ENCODE results near the gene SPO11. TPM values are rescaled to one million over a fixed set of nuclear protein-coding genes. Genes with fewer than 3 reads are reported as not detected.

Gene SPO11
- total and polyA plus RNA-seq, 2 of the 4 experiments (the other 2 are of a cell fraction): not detected

DNA sequence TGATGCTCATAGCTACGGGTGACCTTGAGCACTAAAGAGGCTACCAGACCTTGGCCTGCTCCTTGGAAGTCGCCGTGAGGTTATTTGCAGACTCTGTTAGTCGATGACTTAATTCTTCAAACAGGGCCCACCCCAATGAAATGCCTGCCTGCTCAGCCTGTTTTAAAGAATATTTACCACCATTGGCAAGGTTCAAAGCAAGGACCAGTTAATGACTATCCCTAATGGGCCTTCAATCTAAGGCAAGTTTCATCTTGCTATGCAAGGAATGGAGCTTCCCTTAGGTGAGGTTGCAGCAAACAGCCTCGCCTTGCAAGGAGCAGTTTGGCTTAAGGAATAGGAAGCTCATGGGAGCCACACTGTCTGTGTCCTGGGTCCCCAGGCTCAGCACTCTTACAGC, 22.9 kb upstream of the SPO11 start:
- BruUV-seq (replicated peaks): no TSS peak
- no peak overlapping the region for H2BK15ac ChIP-seq (ENCODE audit: low read depth, low read length)
- no peak overlapping the region for H3K4me3 ChIP-seq (ENCODE audit: insufficient read depth, low read depth, low read length)
- no peak overlapping the region for H4K5ac ChIP-seq (ENCODE audit: low read depth, low read length)
- no peak overlapping the region for H3K23ac ChIP-seq (ENCODE audit: low read depth, low read length)
- no peak overlapping the region for H3K9ac ChIP-seq (ENCODE audit: low read depth, low read length)
- H3K4me1 ChIP-seq (ENCODE audit: control insufficient read depth, insufficient read depth, low read length): no peaks in the 10 kb centered on the region
- dilution Hi-C loops (cut with HindIII; ENCODE audit: low sequenced_read_pairs, unreplicated experiment) (no loop called here), in situ Hi-C loops (cut with MboI; ENCODE audit: low sequenced_read_pairs) (no loop called here), intact Hi-C loops (cut with micrococcal nuclease) (no loop called here)
- H3K9me3 ChIP-seq (ENCODE audit: control insufficient read depth, insufficient read depth, low read length): no peaks in the 10 kb centered on the region
- H3K4me2 ChIP-seq (ENCODE audit: low read depth, low read length): no peak overlapping the region
- H3K79me1 ChIP-seq (ENCODE audit: low read depth in 1 of 2, low read length in 2 of 2): no peaks in the 10 kb centered on the region
- no peak overlapping the region for H3K18ac ChIP-seq (ENCODE audit: low read depth, low read length)
- POLR2A ChIA-PET (ENCODE audit: unreplicated experiment): no interaction called here
- H2BK5ac ChIP-seq (ENCODE audit: low read depth, low read length, poor library complexity, severe bottlenecking): no peak overlapping the region
- WGBS, 2 experiments (ENCODE audit: extremely low coverage in 2 of 2, insufficient read length in 1 of 2): 29% methylated on average over 2 of the region's 5 CpGs; no CpG with 5 or more reads in 1 of the 2 experiments
- H2BK120ac ChIP-seq (ENCODE audit: low read depth, low read length): no peak overlapping the region
- no peak overlapping the region for H3K56ac ChIP-seq (ENCODE audit: extremely low read depth, insufficient read depth, low read length)
- no peaks in the 10 kb centered on the region for H3K36me3 ChIP-seq (ENCODE audit: control insufficient read depth, insufficient read depth, low read length)
- H3K14ac ChIP-seq (replicated peaks; ENCODE audit: low read depth, low read length): no peak overlapping the region
- TF ChIP-seq MAZ (IDR thresholded peaks at IDR 0.05; ENCODE audit: borderline replicate concordance, low read depth, low read length) (no peak), CHD1 (IDR thresholded peaks at IDR 0.05; ENCODE audit: low read depth, low read length) (no peak), CEBPB (IDR thresholded peaks at IDR 0.05; ENCODE audit: low read depth, low read length) (no peak)
- TF ChIP-seq, protein P1, sequence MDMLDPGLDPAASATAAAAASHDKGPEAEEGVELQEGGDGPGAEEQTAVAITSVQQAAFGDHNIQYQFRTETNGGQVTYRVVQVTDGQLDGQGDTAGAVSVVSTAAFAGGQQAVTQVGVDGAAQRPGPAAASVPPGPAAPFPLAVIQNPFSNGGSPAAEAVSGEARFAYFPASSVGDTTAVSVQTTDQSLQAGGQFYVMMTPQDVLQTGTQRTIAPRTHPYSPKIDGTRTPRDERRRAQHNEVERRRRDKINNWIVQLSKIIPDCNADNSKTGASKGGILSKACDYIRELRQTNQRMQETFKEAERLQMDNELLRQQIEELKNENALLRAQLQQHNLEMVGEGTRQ (IDR thresholded peaks at IDR 0.05; ENCODE audit: low read depth, low read length): no peak
- H4K91ac ChIP-seq (ENCODE audit: insufficient read depth, low read depth, low read length): no peak overlapping the region
- ATAC-seq (ENCODE audit: low read depth) (no peak), DNase-seq (no peak)
- H2AFZ ChIP-seq (replicated peaks; ENCODE audit: low read length, poor library complexity): no peak overlapping the region
- H4K20me1 ChIP-seq (ENCODE audit: insufficient read depth, low read length): no peaks in the 10 kb centered on the region
- H2AK5ac ChIP-seq (ENCODE audit: low read depth, low read length): no peak overlapping the region
- no peaks in the 10 kb centered on the region for H3K9me1 ChIP-seq (ENCODE audit: insufficient read depth, low read length)
- no peak overlapping the region for H3K27ac ChIP-seq (ENCODE audit: insufficient read depth, low read length)
- H2BK20ac ChIP-seq (ENCODE audit: low read depth, low read length): no peak overlapping the region
- CTCF ChIA-PET: no interaction called here
- no peak overlapping the region for H3K4ac ChIP-seq (ENCODE audit: low read depth, low read length)
- peaks cover 2% of the 10 kb centered on the region; the same call in 1 of the 2 replicates for H3K27me3 ChIP-seq (ENCODE audit: control insufficient read depth, insufficient read depth, low read length)
- no peak overlapping the region for H4K8ac ChIP-seq (ENCODE audit: low read depth in 2 of 2, low read length in 2 of 2)
- H2AK9ac ChIP-seq (replicated peaks; ENCODE audit: low read depth, low read length, poor library complexity): no peak overlapping the region

Measured in IMR-90 (cell line).